HG02759 (cell line): Measurements from ENCODE around the gene GNAL.

Experiments
- ATAC-seq: cut with Tn5 transposase; IDR thresholded peaks from one replicate; pipeline ENCODE4 v1.9.1; 2021; ENCODE audit warnings: mild to moderate bottlenecking, moderate library complexity; ENCODE audit not compliant: unreplicated experiment

The GNAL gene

DNA sequence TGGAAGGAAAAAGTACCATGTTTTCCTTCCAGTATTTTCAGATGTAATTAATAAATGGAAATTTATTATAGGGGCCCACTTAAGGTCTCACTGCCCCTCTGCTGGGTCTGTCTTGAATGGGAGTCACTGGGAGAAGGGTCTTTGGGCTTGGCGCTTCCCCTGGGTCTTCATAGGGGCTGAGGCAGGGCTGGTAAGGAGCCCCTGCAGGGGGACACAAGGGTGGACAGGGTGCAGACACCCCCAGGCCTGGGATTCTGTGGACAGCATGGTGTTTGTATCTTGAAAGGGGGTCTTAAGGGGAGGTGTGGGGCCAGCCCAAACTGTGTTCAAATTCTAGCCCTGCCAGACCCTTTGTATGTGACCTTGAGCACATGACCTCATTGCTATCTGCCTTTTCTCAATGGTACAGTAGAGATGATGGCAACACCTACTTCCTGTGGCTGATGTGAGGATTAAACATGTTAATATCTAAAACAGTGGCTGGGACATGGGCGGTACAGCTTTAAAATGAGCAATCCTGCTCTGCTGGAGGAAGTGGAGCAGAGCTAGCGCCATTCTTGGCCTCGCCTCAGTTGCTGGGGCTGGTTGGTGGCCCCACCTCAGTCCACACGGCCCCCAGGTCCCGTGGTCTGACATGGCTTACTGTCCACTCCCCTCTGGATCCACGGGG lies 71.6 kb downstream of the GNAL start:
- ATAC-seq = no peak

DNA sequence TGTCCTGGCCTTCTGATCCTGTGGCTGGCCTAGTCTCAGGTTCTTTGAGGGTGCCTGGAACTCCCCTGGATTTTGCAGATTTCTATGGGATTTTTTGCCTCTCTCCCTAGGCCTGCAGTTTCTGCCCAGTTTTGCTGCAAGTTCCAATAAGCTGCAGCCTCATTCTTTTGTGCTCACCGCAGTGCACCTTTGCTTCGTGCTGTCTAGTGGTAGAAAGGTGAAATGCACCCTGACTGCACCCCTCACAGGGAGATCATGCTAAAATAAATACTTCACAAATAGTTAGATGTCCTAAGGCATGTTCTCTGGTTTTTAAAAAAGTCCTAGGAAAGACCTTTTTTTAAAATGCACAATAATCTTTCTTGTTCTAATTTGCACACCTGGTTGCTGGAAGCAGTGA lies 72.5 kb downstream of the GNAL start:
- no peak for ATAC-seq

DNA sequence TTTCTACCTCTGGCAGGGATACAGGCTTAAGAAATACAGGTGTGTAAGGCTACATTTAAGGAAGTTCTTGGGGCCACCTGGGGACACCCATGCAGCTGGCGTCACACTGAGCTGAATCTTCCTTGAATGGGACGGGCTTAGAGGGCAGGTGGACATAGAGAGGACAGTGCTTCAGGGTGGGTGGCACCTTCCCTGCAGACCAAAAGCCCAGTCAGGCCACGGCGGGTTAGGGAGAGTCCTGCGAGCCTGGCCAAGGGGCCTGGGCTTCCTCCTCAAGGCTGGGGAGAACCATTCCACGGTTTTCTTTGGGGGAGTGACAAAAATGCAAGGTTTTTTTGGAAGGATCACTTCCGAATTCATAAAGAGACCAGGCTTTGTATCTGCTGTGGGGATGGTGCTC lies 73.4 kb downstream of the GNAL start:
- ATAC-seq = no peak

DNA sequence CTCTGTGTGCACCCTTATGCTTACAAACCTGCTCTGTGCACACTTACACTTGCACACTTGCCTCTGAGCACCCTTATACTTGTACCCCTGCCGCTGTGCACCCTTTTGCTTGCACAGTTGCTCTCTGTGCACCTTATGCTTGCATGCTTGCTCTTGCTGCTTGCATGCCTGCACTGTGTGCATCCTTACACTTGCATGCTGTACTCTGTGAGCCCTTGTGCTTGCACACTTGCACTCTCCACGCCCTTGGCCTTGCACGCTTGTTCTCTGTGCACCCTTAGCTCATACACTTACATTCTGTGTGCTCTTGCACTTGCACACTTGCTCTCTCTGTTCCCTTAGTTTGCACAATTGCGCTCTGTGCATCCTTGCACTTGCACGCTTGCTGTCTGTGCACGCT lies 78.3 kb downstream of the GNAL start:
- no peak for ATAC-seq

DNA sequence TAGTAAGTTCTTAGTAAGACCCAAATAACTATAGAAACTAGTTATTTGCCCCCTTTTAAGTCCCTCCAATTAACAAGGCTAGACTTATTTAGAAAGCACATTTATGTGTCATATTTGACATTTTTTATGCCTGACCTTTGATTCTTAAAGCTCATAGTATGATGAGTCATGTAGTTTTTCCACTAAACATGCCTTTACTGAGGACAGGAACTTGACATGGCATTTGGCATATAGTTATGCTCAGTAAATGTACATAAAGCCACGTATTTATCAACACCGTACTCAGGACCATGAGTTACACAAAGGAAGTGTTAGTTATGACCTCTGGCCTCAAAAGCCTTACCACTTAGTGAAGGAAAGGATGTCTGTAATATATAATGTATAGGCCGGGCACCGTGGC lies 78.9 kb downstream of the GNAL start:
- ATAC-seq = no peak

DNA sequence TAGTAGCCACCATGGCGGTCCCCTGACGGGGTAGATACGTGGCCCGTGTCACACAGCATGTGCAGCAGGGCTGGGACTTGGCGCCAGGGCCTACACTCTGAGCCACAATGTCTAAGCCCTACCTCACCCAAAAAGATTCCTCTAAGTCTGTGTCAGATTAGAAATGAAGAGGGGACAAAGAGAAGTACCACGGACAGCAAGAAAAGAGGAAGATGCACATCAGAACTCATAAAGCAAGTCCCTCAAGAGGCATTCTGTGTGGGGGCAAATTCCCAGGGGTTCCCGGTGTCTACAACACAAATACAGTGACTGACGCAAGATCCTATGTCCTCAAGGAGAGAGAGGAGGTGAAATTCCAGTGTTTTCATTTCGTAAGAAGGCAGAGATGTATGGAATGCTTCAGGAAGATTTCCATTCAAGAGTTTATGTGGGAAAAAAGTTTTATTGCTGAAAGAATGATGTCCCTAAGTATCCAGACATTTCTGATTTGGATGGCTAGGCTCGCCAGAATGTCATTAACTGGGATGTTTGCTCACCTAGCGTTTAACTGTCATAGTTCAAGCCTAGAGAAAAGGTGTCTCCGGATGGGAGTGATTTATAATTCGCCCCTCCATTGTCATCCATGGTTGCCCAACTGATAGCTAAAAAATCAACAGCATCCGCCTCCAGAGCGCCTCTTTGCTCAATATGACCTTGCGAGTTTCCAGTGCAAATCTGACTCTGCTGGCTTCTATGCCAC lies 86.5 kb downstream of the GNAL start:
- no peak for ATAC-seq

DNA sequence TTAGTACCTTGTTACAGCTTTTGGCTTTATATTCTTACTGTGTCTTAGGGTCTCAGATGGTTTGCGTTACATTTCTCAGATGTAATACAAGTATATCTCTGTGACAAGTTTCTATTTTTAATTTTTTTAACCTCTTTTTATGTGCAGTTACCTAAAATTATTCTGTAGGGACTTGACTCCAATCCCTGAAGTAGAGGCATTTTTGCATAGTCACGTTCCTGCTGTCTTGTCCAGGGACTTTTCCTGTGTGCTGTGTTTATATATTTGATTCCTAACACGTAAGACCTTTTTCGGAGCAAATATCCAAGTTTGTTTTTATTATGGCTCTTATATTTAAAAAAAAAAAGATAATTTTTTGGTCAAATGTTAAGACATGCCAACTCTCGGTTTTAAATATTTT lies 91.0 kb downstream of the GNAL start:
- no peak for ATAC-seq

DNA sequence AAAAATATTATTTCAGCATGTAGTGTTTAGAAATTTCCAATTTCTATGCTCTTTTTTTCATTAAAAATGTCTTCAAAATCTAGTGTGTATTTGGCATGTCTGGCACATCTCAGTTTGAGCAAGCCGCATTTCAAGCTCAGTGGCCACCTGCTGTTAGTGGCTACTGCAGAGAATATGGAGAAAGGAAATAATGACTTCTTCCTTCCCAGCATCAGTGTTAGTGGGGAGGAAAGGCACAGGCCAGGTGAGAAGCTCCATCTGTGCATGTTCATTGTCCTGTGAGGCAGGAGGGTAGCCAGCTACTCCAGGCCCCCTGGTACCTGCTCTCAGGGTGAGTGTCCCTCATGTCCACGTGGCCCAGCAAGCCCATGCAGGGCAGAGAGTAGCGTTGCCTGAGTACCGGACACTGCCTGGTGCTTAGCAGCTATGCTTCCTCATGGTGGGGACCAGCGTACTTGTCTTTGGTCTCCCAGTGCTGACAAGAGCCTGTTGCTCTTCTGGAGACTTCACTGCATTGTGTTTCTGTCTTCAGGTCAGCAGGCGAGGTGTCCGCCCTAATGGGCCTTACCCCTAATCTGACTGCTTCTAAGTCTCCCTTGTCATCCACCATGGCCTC lies 94.8 kb downstream of the GNAL start:
- ATAC-seq = no peak

DNA sequence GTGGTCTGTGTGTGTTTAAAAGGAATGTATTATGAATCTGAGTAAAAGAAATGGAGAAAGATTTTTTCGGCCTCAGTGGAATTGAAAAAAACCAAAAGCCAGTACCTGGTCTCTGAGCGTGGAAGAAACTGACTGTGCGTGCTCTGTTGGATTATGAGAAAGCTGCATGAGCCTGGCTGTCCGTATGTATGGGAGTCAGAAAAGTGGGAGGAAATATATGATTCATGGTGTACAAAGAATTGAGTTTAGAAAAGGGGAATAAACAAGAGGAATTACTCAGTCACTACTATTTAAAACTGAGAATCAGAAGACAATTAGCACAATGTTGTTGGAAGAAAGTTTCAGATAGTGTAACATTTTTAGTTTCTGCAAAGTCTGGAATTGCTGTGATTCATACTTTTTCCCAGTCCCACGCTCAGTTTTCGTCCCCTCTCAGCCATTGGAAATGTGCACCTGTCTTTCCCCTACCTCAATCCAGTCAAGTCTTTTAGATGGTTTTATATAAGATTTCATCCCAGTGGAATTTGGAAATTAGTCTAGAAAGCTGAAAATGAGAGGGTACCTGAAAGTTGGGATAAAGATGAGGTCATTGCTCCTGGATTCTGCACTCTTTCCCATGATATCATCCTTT lies 95.7 kb downstream of the GNAL start:
- no peak for ATAC-seq

DNA sequence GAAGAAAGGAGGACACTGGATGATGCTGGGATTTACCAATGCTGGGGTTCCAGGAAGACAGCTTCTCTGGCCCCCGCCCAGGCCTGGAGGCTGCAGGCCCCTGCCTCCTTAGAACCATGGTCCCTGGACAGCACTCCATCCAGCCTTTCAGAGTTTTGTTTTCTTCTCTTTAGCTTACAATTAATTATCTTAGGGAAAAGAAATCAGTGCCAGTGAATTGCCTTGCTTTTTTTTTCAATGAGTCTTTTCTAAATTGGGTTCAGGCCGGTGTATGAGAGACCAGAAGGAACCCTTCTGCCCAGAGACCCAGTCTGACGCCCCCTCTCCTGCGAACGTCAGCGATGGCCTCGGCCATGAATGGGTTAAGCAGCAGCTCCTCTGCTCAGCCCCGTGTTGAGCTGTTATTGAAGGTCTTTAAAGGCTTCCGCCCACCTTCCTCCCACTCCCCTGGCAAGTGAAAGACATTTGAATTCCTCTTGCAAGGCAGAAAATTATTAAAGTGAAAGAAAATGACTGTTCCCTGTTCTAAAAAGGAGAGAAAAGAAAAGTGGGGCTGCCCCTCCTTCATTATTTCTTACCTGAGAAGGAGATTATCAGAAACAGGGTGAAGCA lies 96.5 kb downstream of the GNAL start:
- no peak for ATAC-seq

DNA sequence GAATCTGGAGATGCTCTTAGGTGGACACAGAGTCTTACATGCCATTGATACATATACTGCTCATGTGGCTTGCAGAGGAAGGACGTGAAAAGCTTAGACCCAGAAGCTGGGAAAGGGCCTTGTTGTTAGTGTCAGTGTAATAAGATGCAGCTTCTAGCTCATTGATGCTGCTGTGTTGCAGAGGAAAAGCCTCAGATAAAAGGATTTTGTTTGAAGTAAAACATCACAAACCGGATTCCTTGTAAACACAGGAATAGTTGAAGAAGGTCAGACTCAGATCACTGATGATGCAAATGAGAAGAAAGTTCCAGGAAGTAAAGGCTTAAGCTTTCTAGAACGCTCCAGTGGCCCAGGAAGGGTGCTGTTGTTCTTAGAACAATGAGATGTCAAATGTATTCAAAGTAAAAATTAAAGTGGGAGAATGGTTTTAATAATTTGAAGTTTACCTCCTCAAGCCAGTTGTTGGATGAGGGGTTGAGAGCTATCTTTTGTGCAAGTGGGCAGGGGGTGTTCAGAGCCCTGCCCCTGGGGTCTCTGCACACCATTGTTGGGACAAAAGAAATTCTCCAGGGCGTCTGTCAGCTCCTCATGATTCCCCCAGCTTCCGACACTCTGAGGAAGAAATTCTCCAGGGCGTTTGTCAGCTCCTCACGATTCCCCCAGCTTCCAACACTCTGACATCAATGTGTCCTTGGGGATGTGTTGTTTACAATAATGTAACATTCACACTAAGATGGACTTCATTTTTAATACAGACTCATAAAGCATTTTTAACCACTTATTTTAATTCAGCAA lies 100.8 kb downstream of the GNAL start:
- ATAC-seq = no peak

DNA sequence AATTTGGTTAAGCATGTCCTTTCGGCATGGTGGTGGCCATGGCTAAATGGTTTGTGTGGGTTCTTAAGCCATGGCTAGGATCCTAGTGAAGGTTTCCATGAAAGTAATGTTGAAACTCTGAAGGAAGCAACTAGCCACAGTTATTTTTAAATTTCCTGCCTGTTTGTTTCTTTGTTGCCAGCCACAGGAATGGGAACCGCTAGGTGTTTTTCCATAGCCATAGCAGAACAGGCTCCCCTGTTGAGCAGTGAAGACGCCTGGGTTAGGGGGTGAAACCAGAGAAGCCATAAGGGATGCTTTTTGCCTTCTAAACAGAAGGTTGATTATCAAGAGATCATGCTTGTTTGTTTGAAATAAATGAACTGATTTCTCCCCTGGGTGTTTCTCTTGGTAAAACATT lies 102.1 kb downstream of the GNAL start:
- no peak for ATAC-seq

DNA sequence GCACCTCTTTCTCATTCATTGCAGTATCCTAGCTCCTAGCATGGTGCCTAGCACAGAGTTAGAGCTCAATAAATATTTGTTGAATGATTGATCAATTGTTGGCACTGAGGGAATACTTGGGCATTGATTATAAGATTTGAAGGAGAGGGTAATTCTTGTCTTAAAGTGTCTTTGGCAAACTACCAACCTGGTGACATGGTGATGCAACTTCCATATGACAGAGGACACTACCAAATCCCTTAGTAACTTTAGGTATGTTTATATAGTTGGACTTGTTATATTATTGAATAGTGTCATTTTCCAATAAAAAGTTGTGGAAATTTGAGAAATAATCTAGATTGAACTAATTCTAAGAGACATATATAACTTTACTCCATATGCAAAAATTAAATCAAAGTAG lies 103.6 kb downstream of the GNAL start:
- ATAC-seq = no peak

DNA sequence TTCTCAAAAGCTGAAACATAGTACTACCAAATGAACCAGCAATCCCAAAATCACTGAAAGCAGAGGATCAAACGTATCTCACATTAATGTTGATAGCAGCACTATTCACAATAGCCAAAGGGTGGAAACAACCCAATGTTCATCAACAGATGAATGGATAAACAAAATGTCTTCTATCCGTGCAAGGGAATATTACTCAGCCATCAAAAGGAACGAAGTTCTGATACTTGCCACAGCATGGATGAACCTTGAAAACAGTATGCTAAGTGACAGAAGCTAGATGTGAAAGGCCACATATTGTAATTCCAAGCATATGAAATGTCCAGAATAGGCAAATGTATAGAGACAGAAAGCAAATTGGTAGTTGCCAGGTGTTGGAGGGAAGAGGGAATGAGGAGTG lies 105.1 kb downstream of the GNAL start:
- no peak for ATAC-seq

DNA sequence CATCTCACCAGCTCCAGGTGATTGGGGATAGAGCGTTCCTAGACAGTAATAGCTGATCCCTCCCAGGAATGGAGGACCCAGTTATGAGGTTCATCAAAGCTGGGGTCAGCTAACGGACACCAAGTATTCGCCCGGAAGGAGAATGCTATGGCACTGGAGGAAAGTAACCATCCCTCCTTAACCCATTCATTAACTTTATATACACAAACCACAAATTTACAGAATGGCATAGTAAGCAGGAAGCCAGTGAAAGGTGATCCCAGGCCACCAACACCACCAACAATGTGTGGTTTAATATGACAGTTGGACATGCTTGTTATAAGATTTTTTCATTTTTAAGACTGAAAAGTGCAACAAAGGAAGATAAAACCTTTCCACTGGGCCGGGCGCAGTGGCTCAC lies 106.9 kb downstream of the GNAL start:
- ATAC-seq = no peak

DNA sequence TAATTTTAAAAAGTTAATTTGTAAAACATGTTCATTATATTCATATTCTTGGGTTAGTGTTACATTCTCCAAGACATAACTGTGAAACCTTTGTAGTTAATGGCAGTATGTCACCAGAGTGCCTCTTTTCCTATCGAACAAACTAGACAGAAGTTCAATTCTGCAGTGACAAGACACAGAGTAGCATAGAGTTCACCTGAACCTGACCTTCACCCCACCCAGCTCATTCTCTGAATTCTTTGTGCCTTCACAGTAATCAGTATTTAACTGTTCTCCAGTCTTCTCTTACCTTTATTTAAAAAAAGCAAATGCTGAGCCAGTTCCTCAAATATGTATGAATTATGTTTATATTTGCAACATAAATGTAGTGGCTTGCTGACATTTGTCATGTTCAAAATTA lies 109.2 kb downstream of the GNAL start:
- ATAC-seq = no peak

DNA sequence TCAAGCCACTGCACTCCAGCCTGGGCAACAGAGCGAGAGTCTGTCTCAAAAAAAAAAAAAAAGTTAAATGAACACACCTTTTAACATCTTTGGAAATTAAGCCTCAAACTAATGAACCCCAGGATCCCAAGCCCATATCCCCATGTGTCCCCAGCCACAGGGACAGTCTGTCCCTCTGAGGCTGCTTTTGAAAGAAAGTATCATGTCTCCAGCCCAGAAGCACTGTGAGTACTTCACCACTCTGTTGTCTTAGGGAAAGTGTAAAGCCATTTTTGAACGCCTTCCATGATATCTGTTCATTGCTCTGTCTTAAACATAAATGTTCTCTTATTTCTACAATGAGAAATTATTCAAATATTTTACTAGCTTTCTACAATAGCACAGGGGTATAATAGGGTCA lies 110.0 kb downstream of the GNAL start:
- ATAC-seq = no peak

DNA sequence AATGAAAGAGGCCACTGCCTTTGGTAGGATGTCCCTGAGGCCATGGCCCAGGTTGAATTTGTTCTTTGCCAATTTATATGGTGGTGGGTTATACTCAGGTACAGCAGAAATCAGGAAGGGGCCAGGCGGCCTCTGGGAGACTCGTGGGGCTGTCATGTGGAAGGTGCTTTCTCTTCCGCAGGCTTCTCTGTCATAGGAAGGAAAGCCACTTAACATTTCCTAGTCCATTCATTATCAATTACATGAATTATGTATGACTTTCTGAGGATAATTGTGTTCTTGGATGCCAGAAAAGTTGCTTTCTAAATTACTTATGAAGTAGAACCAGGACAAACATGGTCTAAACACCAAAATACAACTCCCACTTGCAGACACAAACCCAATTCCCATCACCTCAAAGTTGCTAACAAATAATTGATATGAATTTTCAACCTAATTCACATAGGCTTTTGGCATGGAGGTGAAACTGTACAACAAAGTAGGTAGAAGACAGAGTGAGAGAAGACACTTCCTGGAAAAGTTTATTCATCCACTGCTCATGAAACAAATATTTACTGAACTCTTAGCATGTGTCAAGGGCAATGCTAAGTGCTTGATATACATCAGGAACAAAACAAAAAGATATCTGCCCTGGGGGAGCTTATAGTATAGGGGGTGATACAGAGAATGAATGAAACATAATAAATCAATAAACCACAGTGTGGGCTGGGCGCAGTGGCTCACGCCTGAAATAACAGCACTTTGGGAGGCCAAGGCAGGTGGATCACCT lies 111.7 kb downstream of the GNAL start:
- no peak for ATAC-seq

DNA sequence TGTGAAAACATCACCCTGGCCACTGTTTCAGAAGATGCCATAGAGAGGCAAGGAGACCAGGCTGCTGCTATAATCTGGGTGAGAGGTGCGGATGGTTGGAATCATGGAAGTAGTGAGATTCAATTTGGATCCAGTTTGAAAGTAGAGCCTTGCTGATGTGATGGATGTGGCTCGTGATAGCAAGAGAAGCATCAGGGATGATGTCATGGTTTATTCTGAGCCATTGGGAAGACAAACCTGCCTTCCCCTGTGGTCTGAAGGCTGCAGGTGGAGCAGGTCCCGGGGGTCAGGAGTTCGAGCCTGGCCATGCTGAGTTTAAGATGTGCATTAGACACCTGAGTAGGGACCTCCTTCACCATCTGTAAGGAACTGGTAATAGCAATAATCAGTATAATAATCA lies 112.5 kb downstream of the GNAL start:
- ATAC-seq = no peak

DNA sequence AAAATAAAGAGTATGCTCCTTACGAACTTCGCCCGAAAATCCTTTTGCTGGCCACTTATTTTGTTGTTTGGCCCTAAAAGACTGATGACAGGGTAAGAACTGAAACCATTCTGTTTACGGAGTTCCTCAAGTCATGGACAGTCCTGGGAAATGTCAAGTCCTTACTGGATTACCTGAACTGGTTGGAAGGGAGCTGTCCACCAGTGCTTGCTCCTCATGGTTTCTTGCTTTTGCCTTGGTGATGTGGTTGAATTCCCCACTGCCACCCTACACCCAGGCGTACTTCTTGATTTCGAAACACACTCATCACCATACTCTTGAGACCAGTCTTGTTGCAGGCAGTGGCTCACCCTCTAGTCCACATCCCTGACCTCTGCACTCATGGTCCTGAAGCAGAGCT lies 113.1 kb downstream of the GNAL start:
- ATAC-seq = no peak
